Kidney (tissue), 14 donors: ENCODE results near the gene MYEF2. TPM values are rescaled to one million over a fixed set of nuclear protein-coding genes. Genes with fewer than 3 reads are reported as not detected.
A peak's percentile ranks its signal among the peaks of the same experiment; 100 is the strongest.

Source experiments
- DNase-seq, 5 donors: peaks; one replicate each; pipeline ENCODE4 v3.0.0-alpha.2; 2013 to 2020
- FAIRE-seq: peaks from 2 replicates; lab custom pipeline; 2012; peaks lifted over from hg19 to GRCh38; lab: Jason Lieb, UNC
- H3K27ac ChIP-seq, 2 donors: one replicate each; pipeline ENCODE4 v1.7.0; 2013; ENCODE audit warnings: low read depth in 2 of 2, low read length in 2 of 2, inconsistent platforms in 1 of 2
- H3K27me3 ChIP-seq: one replicate; pipeline ENCODE4 v1.7.1; 2013; ENCODE audit warnings: low read length, inconsistent platforms; ENCODE audit not compliant: control insufficient read depth, insufficient read depth
- H3K36me3 ChIP-seq, 3 donors: one replicate each; pipeline versions ENCODE4 v1.7.0 to v1.7.1; 2013; ENCODE audit warnings: low read length in 3 of 3, control low read depth in 1 of 3, inconsistent platforms in 1 of 3; ENCODE audit not compliant: insufficient read depth in 3 of 3, control insufficient read depth in 2 of 3
- H3K4me1 ChIP-seq, 3 donors: one replicate each; pipeline versions ENCODE4 v1.7.0 to v1.7.1; 2013; ENCODE audit warnings: low read length in 3 of 3, inconsistent platforms in 1 of 3, low read depth in 1 of 3; ENCODE audit not compliant: control insufficient read depth in 2 of 3, insufficient read depth in 2 of 3
- H3K4me3 ChIP-seq, 3 donors: one replicate each; pipeline versions ENCODE4 v1.7.0 to v1.8.1; 2013; ENCODE audit warnings: low read length in 3 of 3, control low read depth in 1 of 3, inconsistent platforms in 1 of 3
- H3K9ac ChIP-seq, 3 donors: one replicate each; pipeline versions ENCODE4 v1.7.0 to v1.7.1; 2013; ENCODE audit warnings: low read length in 3 of 3, control low read depth in 1 of 3, inconsistent platforms in 1 of 3
- H3K9me3 ChIP-seq, 3 donors: one replicate each; pipeline versions ENCODE4 v1.7.0 to v1.7.1; 2013; ENCODE audit warnings: low read length in 3 of 3, control low read depth in 1 of 3, inconsistent platforms in 1 of 3; ENCODE audit not compliant: control insufficient read depth in 2 of 3, insufficient read depth in 1 of 3
- intact Hi-C: fragments of 100-400 bp; cut with DNase I; formaldehyde crosslinking; loops from one replicate; pipeline ENCODE4 v1.11.1; 2022
- polyA plus RNA-seq: library from polyadenylated mRNA; stranded (reverse); fragments of 350-450 nt; fragmentation: Illumina TruSeq; extraction: RNeasy Lipid Tissue Mini Kit (QIAGEN cat#74804); gene quantifications from one replicate; pipeline ENCODE4 v1.2.3, GENCODE V29; 2014; ENCODE audit warnings: low read depth, low replicate concordance; ENCODE audit not compliant: insufficient read depth
- total RNA-seq: library from RNA; stranded (reverse); fragmentation: NEBNext Ultra II Directional; extraction: Animal tissue kit (Norgen Biotek cat#: 25700); gene quantifications from one replicate; pipeline ENCODE4 v1.2.1, GENCODE V29; 2021
- TF ChIP-seq, protein P1 (sequence below): IDR thresholded peaks from 3 replicates; pipeline ENCODE4 v1.5.1; 2012; ENCODE audit warnings: mild to moderate bottlenecking, moderate library complexity, borderline replicate concordance; ENCODE audit not compliant: insufficient read depth; ENCODE audit errors: extremely low read depth
- donor health status: control.
- donor health status: control.
- donor health status: control.
- donor health status: control.
- donor health status: control.
- donor health status: DM: yes; HTN: yes; CAD: no.
- donor health status: Normal renal cell carcinoma (clear cell type).

Gene MYEF2
- total and polyA plus RNA-seq, 2 donors from 2014 or later, result 17.6 to 46.3 TPM

DNA sequence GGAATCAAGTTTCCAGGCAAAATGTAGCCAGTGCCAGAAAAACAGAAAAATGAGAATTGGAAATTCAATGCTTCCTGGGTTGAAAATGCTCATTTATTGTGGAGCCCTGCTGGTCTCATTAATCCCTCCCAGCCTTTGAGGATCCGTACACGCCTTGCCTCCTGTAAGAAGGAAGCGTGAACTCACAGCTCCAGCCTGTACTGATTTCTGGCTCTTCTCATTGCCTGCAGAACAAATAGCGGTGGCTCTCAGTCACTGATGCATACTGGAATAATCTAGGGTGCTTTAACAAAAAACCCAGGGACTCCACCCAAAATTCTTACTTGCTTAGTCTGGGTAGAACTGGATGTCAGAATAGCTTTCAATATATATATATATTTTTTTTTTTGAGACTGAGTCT is 86.6 kb downstream of the MYEF2 start:
- DNase-seq (no peak), FAIRE-seq (no peak)
- intact Hi-C loops, result no loop called here
- Histone ChIP-seq H3K36me3 (no peaks in the 10 kb centered on the region), H3K27me3 (no peaks in the 10 kb centered on the region), H3K27ac (no peak overlapping the region), H3K4me1 (peaks cover 0 to 4% (median 0%) of the 10 kb centered on the region in 3 donors), H3K9ac (no peak overlapping the region), H3K4me3 (no peak overlapping the region), H3K9me3 (no peaks in the 10 kb centered on the region)
- TF ChIP-seq, protein P1, sequence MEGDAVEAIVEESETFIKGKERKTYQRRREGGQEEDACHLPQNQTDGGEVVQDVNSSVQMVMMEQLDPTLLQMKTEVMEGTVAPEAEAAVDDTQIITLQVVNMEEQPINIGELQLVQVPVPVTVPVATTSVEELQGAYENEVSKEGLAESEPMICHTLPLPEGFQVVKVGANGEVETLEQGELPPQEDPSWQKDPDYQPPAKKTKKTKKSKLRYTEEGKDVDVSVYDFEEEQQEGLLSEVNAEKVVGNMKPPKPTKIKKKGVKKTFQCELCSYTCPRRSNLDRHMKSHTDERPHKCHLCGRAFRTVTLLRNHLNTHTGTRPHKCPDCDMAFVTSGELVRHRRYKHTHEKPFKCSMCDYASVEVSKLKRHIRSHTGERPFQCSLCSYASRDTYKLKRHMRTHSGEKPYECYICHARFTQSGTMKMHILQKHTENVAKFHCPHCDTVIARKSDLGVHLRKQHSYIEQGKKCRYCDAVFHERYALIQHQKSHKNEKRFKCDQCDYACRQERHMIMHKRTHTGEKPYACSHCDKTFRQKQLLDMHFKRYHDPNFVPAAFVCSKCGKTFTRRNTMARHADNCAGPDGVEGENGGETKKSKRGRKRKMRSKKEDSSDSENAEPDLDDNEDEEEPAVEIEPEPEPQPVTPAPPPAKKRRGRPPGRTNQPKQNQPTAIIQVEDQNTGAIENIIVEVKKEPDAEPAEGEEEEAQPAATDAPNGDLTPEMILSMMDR, result no peak

DNA sequence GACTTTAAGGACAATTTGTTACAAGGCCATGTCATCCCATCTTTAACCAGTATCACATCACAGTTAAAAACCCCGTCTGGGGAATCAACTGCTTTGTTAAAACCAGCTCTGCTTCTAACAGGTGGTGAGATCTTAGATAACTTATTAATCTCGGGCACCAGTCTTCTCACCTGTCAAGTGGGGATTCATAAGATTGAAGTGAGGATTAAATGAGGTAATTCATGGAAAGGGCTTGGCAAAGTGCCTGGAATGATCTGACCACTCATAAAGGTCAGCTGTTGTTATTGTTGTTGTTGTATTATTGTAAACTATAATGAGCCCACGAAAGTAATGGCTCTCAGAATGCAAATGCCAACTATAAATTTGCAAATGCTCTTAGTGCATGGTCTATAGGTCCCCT is 87.4 kb downstream of the MYEF2 start:
- no peaks in the 10 kb centered on the region for H3K36me3 ChIP-seq
- no peak for DNase-seq
- H3K4me3 ChIP-seq, result no peak overlapping the region
- intact Hi-C loops, result no loop called here
- TF ChIP-seq, protein P1, result no peak
- no peak for FAIRE-seq
- no peaks in the 10 kb centered on the region for H3K9me3 ChIP-seq
- H3K4me1 ChIP-seq, result peaks cover 0 to 4% (median 0%) of the 10 kb centered on the region in 3 donors
- no peak overlapping the region for H3K9ac ChIP-seq
- H3K27ac ChIP-seq, result peak overlapping the region in 1 of 2 donors; percentile 14
- H3K27me3 ChIP-seq, result no peaks in the 10 kb centered on the region

DNA sequence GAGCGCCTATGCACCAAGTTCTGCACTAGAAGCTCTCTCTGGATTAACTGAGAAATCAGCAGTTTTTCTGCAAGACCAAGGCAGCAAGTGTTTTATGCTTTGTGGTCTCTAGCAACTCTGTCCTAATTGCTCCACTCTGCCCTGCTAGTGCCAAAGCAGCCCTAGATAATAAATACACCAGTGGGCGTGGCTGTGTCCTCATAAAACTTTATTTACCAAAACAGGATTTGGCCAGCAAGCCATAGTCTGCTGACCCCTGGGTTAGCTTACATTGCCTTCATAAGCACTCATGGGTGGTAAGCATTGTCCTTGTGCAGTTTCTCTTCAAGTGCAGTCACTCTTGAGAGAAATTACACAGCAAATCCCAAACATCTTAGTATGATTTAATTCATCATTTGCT is 88.0 kb downstream of the MYEF2 start:
- H3K4me3 ChIP-seq, result no peak overlapping the region
- intact Hi-C loops, result no loop called here
- FAIRE-seq (no peak), DNase-seq (peak in 4 of 5 donors; percentile 42 to 76 (median 65))
- H3K4me1 ChIP-seq, result peaks cover 0 to 4% (median 0%) of the 10 kb centered on the region in 3 donors
- H3K27ac ChIP-seq, result peak overlapping the region in 1 of 2 donors; percentile 14
- TF ChIP-seq, protein P1, result no peak
- no peak overlapping the region for H3K9ac ChIP-seq
- H3K36me3 ChIP-seq, result no peaks in the 10 kb centered on the region
- no peaks in the 10 kb centered on the region for H3K27me3 ChIP-seq
- no peaks in the 10 kb centered on the region for H3K9me3 ChIP-seq

DNA sequence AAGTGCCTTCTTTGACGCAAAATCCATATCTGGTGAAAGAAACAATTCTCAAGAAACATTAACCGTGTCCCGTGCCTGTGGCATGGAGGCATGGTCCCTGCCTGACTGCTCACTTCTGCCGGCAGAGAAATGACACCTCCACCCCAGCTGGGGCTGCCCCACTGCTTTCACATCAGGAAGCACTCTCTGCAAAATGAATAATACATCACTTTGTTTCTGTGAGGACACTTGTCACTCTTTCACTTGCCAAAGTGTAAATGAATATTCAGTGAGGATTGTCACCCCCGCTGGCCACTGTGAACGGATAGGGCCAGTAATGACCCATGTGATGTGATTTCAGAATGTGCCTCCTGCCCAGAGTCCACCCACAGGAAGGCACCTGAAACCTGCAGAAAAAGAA is 88.4 kb downstream of the MYEF2 start:
- Histone ChIP-seq H3K9ac (no peak overlapping the region), H3K27me3 (no peaks in the 10 kb centered on the region), H3K4me3 (no peak overlapping the region), H3K27ac (peak overlapping the region in 1 of 2 donors; percentile 14), H3K4me1 (peaks cover 0 to 4% (median 0%) of the 10 kb centered on the region in 3 donors), H3K36me3 (no peaks in the 10 kb centered on the region), H3K9me3 (no peaks in the 10 kb centered on the region)
- FAIRE-seq (no peak), DNase-seq (peak in 2 of 5 donors; percentile 20 to 42)
- intact Hi-C loops, result no loop called here
- TF ChIP-seq, protein P1, result no peak
